ENCODE measurements around the gene PLD4. TPM values are rescaled to one million over a fixed set of nuclear protein-coding genes. Genes with fewer than 3 reads are reported as not detected.

PLD4 gene
- total and polyA plus RNA-seq, 9 of the 15 experiments (the other 6 are each of a cell fraction or from before 2014, with no cell fraction given) = 0.18 to 0.24 TPM; not detected in 7

- TF ChIP-seq SAFB2 (IDR thresholded peaks at IDR 0.05; ENCODE audit: borderline replicate concordance, low read depth, low read length, severe bottlenecking) (no peak), MAZ (CRISPR knock-in tag; conservative IDR thresholded peaks at IDR 0.05 in 1 of 2, IDR thresholded peaks at IDR 0.05 in 1 of 2) (no peak), HBP1 (CRISPR knock-in tag; IDR thresholded peaks at IDR 0.05) (no peak), PCBP1 (IDR thresholded peaks at IDR 0.05; ENCODE audit: low read depth, low read length, poor library complexity, severe bottlenecking) (no peak)
Observed at GRCh38 chr14:104928391-104929133, 3.9 kb downstream of the PLD4 start (continued).

- Histone ChIP-seq H3K36me3 (ENCODE audit: control insufficient read depth, insufficient read depth, low read length) (no peaks in the 10 kb centered on the region), H3K9me3 (replicated peaks; ENCODE audit: control insufficient read depth, insufficient read depth, low read depth, low read length) (no peaks in the 10 kb centered on the region), H3K4me3 (no peak overlapping the region), H3K9me1 (ENCODE audit: control insufficient read depth, insufficient read depth, low read length) (no peaks in the 10 kb centered on the region), H3K9ac (ENCODE audit: insufficient read depth in 1 of 2, low read depth in 2 of 2, low read length in 2 of 2) (no peak overlapping the region), H3K27me3 (ENCODE audit: control insufficient read depth in 2 of 2, insufficient read depth in 2 of 2, low read length in 2 of 2) (peaks cover 0 to 11% of the 10 kb centered on the region in 2 experiments; a peak in 2 of 5 replicates), H4K20me1 (replicated peaks; ENCODE audit: control insufficient read depth, insufficient read depth, low read length) (no peaks in the 10 kb centered on the region), H3K79me2 (ENCODE audit: control insufficient read depth, insufficient read depth, low read length) (no peaks in the 10 kb centered on the region), H3K4me2 (ENCODE audit: insufficient read depth, low read length) (no peak overlapping the region), H3K27ac (ENCODE audit: extremely low read depth, low read depth, low read length) (no peak overlapping the region), H3K4me1 (replicated peaks in 1 of 2; ENCODE audit: control insufficient read depth in 2 of 2, insufficient read depth in 2 of 2, low read length in 2 of 2) (peaks cover 0 to 62% of the 10 kb centered on the region in 2 experiments; a peak in 2 of 5 replicates), H2AFZ (ENCODE audit: low read depth, low read length) (no peak overlapping the region)
- ChIA-PET POLR2A (interaction anchor here (0.5 to 0.9 kb wide), 2 partner anchors 65 to 160 kb away, joined by 3 to 4 read pairs; no protein-coding TSS in a partner anchor), CTCF (ENCODE audit: low intra/inter-chr PET ratio) (no interaction called here)
- intact Hi-C loops (cut with micrococcal nuclease) (no loop called here), in situ Hi-C loops (cut with MboI) (no loop called here)
- DNase-seq (ENCODE audit: extremely low read depth in 1 of 4, low spot score in 3 of 4) (peak in 1 of 4 experiments; percentile 1), ATAC-seq (no peak), FAIRE-seq (no peak)
- WGBS (ENCODE audit: insufficient coverage, low coverage, missing lambda C conversion rate) = 10% methylated on average over 12 of the region's 15 CpGs
- BruUV-seq (replicated peaks) = no TSS peak
- TF ChIP-seq SRSF1 (IDR thresholded peaks at IDR 0.05; ENCODE audit: low read depth, low read length) (no peak), RERE (CRISPR knock-in tag; IDR thresholded peaks at IDR 0.05; ENCODE audit: borderline replicate concordance) (no peak), HDAC6 (IDR thresholded peaks at IDR 0.05; ENCODE audit: low read depth, low read length) (no peak), GTF2F1 (IDR thresholded peaks at IDR 0.05; ENCODE audit: low read depth, low read length) (no peak)
- TF ChIP-seq, protein P1, sequence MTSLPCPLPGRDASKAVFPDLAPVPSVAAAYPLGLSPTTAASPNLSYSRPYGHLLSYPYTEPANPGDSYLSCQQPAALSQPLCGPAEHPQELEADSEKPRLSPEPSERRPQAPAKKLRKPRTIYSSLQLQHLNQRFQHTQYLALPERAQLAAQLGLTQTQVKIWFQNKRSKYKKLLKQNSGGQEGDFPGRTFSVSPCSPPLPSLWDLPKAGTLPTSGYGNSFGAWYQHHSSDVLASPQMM (CRISPR knock-in tag; IDR thresholded peaks at IDR 0.05) = no peak
Observed at GRCh38 chr14:104929268-104930230, 4.9 kb downstream of the PLD4 start.
